Measurements from ENCODE around the gene TMEM91. TPM values are rescaled to one million over a fixed set of nuclear protein-coding genes. Genes with fewer than 3 reads are reported as not detected.
A peak's percentile ranks its signal among the peaks of the same experiment; 100 is the strongest.

Gene TMEM91
- total and polyA plus RNA-seq, 2 donors (not counting 1 experiment from before 2014, with no cell fraction given): 6.3 to 7.1 TPM

DNA sequence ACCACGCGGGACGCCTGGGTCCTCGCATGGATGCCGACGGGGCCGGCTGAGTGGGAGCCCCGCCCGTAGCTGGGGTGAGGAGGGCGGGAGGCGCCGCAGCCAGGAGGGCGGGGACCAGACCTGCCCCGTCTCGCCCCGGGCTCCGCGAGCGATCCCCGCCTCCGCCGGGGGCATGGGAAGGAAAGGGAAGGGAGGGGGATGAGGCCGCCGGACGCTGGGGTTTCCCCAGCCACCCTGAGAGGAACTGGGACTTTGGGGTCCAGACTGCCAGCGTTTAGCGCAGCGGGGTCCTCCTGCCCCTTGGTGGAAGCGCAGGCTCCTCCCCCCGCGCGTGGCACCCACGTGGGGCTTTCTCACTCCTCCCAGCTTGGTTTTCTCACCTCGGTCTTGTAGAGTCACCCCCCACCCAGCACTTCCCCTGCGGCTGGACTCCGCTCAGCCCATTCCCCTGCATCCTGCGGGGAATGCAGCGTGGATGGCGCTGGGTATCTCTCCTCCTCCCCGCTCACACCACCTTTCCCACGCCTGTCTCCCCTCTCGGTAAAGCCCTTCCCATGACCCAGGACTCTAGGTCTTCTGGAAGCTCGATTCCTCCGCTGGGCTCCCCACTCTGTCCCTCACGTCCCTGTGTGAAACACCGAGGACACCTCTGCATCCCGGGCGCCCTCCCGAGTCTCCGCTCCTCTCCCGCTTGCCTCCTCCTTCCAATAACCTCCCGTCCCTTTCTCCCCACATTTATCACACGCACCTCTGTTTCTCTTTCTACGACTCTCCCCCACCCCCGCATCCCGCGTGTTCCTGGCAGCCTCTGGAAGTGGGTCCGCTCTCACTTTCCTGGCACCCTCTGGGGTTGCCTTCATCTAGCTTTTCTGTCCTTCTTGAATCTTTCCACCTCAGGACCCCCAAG, 24.7 kb upstream of the TMEM91 start:
- H3K4me2 ChIP-seq (replicated peaks; ENCODE audit: low read depth, low read length, poor library complexity, severe bottlenecking): peak overlapping the region; percentile 95
- H3K36me3 ChIP-seq (replicated peaks in 1 of 2; ENCODE audit: control extremely low read depth in 1 of 2, control insufficient read depth in 1 of 2, extremely low read depth in 1 of 2, insufficient read depth in 2 of 2, low read length in 1 of 2): peaks cover 0 to 19% of the 10 kb centered on the region in 2 experiments
- peak overlapping the region; percentile 92 for H3K27ac Mint-ChIP-seq
- H3K4me3 Mint-ChIP-seq: peak overlapping the region; percentile 93
- peak; percentile 46 for ATAC-seq (ENCODE audit: low read depth)
- H3K27me3 ChIP-seq (replicated peaks in 1 of 4; ENCODE audit: control extremely low read depth in 1 of 4, control insufficient read depth in 3 of 4, insufficient read depth in 4 of 4, low read length in 3 of 4): no peaks in the 10 kb centered on the region
- intact Hi-C loops (cut with micrococcal nuclease): loop anchor here (1.0 kb wide), 2 partner anchors 24 to 41 kb away; partner anchors contain the start of gene CCDC97
- peak; percentile 94 for DNase-seq
- peak overlapping the region; percentile 88 for H3K9ac ChIP-seq (ENCODE audit: low read length)
- peaks cover 70% of the 10 kb centered on the region for H4K20me1 ChIP-seq (ENCODE audit: control insufficient read depth, insufficient read depth, low read length, poor library complexity, severe bottlenecking)
- H3K4me1 Mint-ChIP-seq: peaks cover 43% of the 10 kb centered on the region
- peaks cover 28 to 37% of the 10 kb centered on the region in 2 donors for H3K4me1 ChIP-seq (ENCODE audit: control insufficient read depth in 2 of 2, insufficient read depth in 2 of 2, low read length in 2 of 2)
- POLR2A ChIA-PET: interaction anchor here (0.5 to 5.0 kb wide), 18 partner anchors 9 to 916 kb away, joined by 3 to 69 read pairs (median 6); partner anchors contain the start of genes B9D2 and HNRNPUL1
- WGBS (ENCODE audit: insufficient coverage): under 1% methylated on average over 58 of the region's 58 CpGs
- H3K4me3 ChIP-seq (ENCODE audit: control extremely low read depth in 1 of 5, extremely low read depth in 1 of 5, insufficient read depth in 1 of 5, low read depth in 2 of 5, low read length in 4 of 5): peak overlapping the region; percentile 67 to 100 (median 92)
- no peaks in the 10 kb centered on the region for H3K27me3 Mint-ChIP-seq
- no peaks in the 10 kb centered on the region for H3K9me3 Mint-ChIP-seq (ENCODE audit: insufficient read depth)
- no peaks in the 10 kb centered on the region for H3K9me3 ChIP-seq (ENCODE audit: control extremely low read depth in 1 of 3, control insufficient read depth in 2 of 3, insufficient read depth in 1 of 3, low read length in 2 of 3)
- TF ChIP-seq, protein P1, sequence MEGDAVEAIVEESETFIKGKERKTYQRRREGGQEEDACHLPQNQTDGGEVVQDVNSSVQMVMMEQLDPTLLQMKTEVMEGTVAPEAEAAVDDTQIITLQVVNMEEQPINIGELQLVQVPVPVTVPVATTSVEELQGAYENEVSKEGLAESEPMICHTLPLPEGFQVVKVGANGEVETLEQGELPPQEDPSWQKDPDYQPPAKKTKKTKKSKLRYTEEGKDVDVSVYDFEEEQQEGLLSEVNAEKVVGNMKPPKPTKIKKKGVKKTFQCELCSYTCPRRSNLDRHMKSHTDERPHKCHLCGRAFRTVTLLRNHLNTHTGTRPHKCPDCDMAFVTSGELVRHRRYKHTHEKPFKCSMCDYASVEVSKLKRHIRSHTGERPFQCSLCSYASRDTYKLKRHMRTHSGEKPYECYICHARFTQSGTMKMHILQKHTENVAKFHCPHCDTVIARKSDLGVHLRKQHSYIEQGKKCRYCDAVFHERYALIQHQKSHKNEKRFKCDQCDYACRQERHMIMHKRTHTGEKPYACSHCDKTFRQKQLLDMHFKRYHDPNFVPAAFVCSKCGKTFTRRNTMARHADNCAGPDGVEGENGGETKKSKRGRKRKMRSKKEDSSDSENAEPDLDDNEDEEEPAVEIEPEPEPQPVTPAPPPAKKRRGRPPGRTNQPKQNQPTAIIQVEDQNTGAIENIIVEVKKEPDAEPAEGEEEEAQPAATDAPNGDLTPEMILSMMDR (IDR thresholded peaks at IDR 0.05): no peak
- no peak for TF ChIP-seq EZH2 (IDR thresholded peaks at IDR 0.05; ENCODE audit: borderline replicate concordance, insufficient read depth, low read depth, low read length, poor library complexity, severe bottlenecking)
- H2AFZ ChIP-seq (ENCODE audit: insufficient read depth, low read depth, low read length, poor library complexity, severe bottlenecking): peak overlapping the region; percentile 63
- peaks cover 65% of the 10 kb centered on the region for H3K79me2 ChIP-seq (ENCODE audit: control insufficient read depth, insufficient read depth, low read length)
- CTCF ChIA-PET: interaction anchor here (0.6 to 7.6 kb wide), 18 partner anchors 11 to 377 kb away, joined by 3 to 130 read pairs (median 8); partner anchors contain the start of genes B9D2, CCDC97 and HNRNPUL1
- H3K27ac ChIP-seq (ENCODE audit: low read length in 2 of 2): peak overlapping the region; percentile 79 to 91

All from B cell (primary cell).